HG02759 (cell line): ENCODE results near the gene ADAMTSL1.

Source experiments
- ATAC-seq: cut with Tn5 transposase; IDR thresholded peaks from one replicate; pipeline ENCODE4 v1.9.1; 2021; ENCODE audit warnings: mild to moderate bottlenecking, moderate library complexity; ENCODE audit not compliant: unreplicated experiment

ADAMTSL1 gene

GRCh38 chr9:18466101-18466500, 7.9 kb upstream of the ADAMTSL1 start:
- ATAC-seq = no peak

- ATAC-seq = no peak
Observed at GRCh38 chr9:18467696-18468095, 6.3 kb upstream of the ADAMTSL1 start.

- no peak for ATAC-seq
Observed at GRCh38 chr9:18472435-18472834, 1.5 kb upstream of the ADAMTSL1 start.

- ATAC-seq = no peak
Observed at GRCh38 chr9:18472841-18473251, 1.1 kb upstream of the ADAMTSL1 start.

- no peak for ATAC-seq
Observed at GRCh38 chr9:18474783-18475182, 830 bp downstream of the ADAMTSL1 start.

GRCh38 chr9:18477121-18477660, 3.2 kb downstream of the ADAMTSL1 start:
- no peak for ATAC-seq

- no peak for ATAC-seq
Observed at GRCh38 chr9:18477719-18478118, 3.8 kb downstream of the ADAMTSL1 start.

GRCh38 chr9:18478501-18479361, 4.8 kb downstream of the ADAMTSL1 start:
- no peak for ATAC-seq

- ATAC-seq = no peak
Observed at GRCh38 chr9:18479405-18479804, 5.5 kb downstream of the ADAMTSL1 start.

GRCh38 chr9:18480662-18481093, 6.7 kb downstream of the ADAMTSL1 start:
- no peak for ATAC-seq

- no peak for ATAC-seq
Observed at GRCh38 chr9:18482371-18482770, 8.4 kb downstream of the ADAMTSL1 start.

GRCh38 chr9:18485714-18486113, 11.8 kb downstream of the ADAMTSL1 start:
- ATAC-seq = no peak

GRCh38 chr9:18487611-18488010, 13.7 kb downstream of the ADAMTSL1 start:
- no peak for ATAC-seq

GRCh38 chr9:18488886-18489285, 14.9 kb downstream of the ADAMTSL1 start:
- no peak for ATAC-seq

- no peak for ATAC-seq
Observed at GRCh38 chr9:18489861-18490260, 15.9 kb downstream of the ADAMTSL1 start.

GRCh38 chr9:18490641-18491370, 16.9 kb downstream of the ADAMTSL1 start:
- ATAC-seq = no peak

- ATAC-seq = no peak
Observed at GRCh38 chr9:18492612-18493011, 18.7 kb downstream of the ADAMTSL1 start.

- no peak for ATAC-seq
Observed at GRCh38 chr9:18493451-18493993, 19.6 kb downstream of the ADAMTSL1 start.

- no peak for ATAC-seq
Observed at GRCh38 chr9:18495065-18495464, 21.1 kb downstream of the ADAMTSL1 start.

GRCh38 chr9:18496256-18497000, 22.5 kb downstream of the ADAMTSL1 start:
- no peak for ATAC-seq

- ATAC-seq = no peak
Observed at GRCh38 chr9:18499062-18499461, 25.1 kb downstream of the ADAMTSL1 start.
